ENCODE data around the gene EIF6.

- TF ChIP-seq EZH2 (IDR thresholded peaks at IDR 0.05; ENCODE audit: borderline replicate concordance, insufficient read depth, low read depth, low read length, poor library complexity, severe bottlenecking) (no peak), CTCF (IDR thresholded peaks at IDR 0.05) (no peak)
Observed at GRCh38 chr20:35307666-35308653, 23.4 kb upstream of the EIF6 start.

Measured in B cell (primary cell).